GM18868 (cell line): ENCODE measurements around the gene FANCF.
"Not testable (repeated sequence)": the region's sequence is repeated elsewhere in the genome, so short reads cannot be mapped to it uniquely, and the experiment has no call there.

Experiments used
- ATAC-seq: cut with Tn5 transposase; IDR thresholded peaks from one replicate; pipeline ENCODE4 v1.9.1; 2021; ENCODE audit warnings: mild to moderate bottlenecking, moderate library complexity; ENCODE audit not compliant: unreplicated experiment

The FANCF gene, protein sequence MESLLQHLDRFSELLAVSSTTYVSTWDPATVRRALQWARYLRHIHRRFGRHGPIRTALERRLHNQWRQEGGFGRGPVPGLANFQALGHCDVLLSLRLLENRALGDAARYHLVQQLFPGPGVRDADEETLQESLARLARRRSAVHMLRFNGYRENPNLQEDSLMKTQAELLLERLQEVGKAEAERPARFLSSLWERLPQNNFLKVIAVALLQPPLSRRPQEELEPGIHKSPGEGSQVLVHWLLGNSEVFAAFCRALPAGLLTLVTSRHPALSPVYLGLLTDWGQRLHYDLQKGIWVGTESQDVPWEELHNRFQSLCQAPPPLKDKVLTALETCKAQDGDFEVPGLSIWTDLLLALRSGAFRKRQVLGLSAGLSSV

DNA sequence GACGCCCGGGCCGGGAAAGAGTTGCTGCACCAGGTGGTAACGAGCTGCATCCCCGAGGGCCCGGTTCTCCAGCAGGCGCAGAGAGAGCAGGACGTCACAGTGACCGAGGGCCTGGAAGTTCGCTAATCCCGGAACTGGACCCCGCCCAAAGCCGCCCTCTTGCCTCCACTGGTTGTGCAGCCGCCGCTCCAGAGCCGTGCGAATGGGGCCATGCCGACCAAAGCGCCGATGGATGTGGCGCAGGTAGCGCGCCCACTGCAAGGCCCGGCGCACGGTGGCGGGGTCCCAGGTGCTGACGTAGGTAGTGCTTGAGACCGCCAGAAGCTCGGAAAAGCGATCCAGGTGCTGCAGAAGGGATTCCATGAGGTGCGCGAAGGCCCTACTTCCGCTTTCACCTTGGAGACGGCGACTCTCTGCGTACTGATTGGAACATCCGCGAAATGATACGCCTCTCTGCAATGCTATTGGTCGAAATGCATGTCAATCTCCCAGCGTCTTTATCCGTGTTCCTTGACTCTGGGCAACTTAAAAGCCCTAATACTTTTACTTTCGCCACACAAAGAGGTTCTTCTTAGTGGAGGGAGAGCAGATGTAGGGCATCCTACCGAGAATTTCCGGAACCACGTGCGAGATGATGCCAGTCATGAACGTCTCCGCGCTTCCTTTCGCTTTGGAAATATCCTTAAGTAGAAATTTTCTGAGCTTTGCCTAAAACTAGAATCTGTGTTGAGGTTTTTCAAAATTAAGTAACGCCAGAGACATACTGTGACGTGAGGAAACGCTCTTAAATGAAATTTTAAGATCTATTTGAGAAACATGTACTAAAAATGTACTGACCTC lies at the start of gene FANCF:
Gene FANCF (minus strand): TSS at position 376 of the 840 bp plus-strand sequence. CDS start 13 bp downstream, at position 363.
- peak; percentile 96 for ATAC-seq

DNA sequence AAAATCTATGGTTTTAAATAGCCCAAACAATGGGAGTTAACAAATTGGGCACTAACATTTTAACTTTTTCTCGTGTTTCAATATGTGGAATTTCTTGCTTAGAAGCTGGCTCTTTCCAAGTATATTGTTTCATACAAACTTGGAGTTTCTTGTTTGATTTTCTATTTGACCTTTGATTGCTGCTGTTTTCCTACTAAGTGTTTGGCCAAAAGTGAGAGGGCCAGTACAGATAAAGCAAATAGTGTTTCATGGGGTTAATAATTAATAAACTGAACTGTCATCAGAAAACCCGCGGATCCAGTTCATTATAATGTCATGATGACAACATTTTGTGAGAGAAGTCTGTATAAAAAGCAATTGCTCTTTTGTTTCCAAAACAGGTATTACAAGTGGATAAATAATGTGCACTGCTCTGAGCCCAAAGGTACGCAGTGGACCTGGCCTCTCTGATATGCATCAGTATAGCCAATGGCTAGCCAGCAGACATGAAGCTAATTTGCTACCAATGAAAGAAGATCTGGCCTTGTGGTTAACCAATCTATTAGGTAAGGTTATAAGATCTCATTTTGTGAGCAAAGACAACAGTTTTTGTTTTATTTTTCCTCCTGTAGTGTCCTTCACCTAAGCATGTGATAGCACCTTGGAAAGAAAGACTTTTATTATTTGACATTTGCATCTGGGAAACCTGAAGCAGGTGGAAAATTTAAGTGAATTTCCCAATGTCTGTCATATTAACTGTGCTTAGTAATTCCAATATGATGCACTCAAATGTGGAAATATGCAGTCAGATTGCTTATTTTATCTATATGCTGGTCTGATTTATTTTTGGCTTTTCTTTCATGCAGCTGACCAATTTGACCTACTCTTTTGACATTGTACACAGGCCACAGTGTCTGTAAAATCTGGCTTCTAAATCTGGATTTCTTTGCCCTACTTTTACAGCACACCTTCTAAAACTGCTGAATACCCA lies 49.1 kb upstream of the FANCF start:
- no peak for ATAC-seq

- ATAC-seq: no peak
Measured at GRCh38 chr11:22671751-22672150, 46.1 kb upstream of the FANCF start.

- peak; percentile 59 for ATAC-seq
Measured at GRCh38 chr11:22670830-22671229, 45.2 kb upstream of the FANCF start.

- no peak for ATAC-seq
Measured at GRCh38 chr11:22669368-22669767, 43.7 kb upstream of the FANCF start.

GRCh38 chr11:22668005-22668796 lies 42.6 kb upstream of the FANCF start:
- peak; percentile 45 for ATAC-seq

DNA sequence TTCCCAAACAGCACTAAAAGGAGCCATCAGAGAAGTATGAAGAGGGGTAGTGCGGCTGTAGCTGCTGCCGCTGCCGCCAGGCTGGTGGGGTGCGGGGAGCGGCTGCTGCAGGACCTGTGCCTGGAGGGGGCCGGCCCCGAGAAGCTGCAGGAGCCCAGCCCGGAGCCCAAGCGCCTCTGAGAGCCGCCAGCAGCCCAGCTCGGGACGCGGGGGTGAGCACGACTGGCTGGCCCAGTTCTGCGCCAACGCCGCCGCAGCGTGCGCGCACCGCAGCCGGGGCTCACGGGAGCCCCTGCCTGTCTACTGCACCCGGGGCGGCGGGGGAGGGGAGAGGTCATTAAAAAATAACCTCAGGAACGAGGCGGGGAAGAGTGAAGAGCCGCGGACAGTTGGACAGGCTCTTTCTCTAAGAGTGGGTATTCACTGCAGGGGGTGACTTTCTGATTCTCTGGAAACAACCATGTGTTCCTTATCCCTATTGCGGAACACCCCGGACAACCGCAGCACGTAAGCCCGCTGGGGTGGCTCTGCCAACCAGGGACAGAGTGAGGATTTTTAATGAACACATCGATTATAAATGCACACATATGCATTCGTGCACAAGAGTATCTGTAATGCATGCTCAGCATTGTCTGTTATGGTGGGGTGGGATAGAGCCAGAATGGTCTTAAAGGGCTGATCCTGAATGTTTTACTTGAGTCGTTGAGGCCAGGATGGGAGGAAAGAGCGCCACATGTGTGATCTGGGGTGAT lies 41.2 kb upstream of the FANCF start:
- ATAC-seq: no peak

- no peak for ATAC-seq
Measured at GRCh38 chr11:22666325-22666687, 40.7 kb upstream of the FANCF start, which contains the start of gene GAS2. Gene GAS2, plus strand, starts transcription at chr11:22666611. Its CDS starts 8,259 bp downstream, at chr11:22674870.

GRCh38 chr11:22659783-22660182 lies 34.2 kb upstream of the FANCF start:
- no peak for ATAC-seq

DNA sequence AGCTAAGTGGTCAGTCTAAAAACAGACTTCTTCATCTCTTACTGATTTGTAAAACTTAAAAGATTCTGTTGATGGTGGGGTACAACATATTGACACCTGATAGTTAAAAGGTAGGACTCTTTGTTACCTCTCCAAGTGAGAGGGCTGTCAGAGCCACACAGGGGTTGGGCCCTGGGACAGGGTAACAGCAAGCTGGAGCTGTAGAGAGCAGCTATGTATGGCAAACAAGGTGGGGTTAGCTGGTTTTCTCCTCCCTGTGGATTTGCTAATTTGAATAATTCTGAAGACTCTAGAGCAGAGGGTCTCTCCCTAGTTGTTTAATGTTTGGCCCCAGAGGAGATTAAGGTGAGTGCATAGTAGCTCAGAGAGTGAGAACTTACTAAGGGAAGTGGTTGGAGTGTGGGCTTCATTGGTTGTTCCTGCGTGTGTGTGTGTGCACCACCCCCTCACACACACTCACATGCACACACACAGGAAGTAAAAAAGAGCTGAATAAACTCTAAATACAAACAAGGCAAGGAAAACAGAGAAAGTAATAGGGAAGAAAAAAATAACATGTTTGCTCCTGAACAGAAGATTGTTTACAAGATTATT lies 31.6 kb upstream of the FANCF start:
- peak; percentile 92 for ATAC-seq

DNA sequence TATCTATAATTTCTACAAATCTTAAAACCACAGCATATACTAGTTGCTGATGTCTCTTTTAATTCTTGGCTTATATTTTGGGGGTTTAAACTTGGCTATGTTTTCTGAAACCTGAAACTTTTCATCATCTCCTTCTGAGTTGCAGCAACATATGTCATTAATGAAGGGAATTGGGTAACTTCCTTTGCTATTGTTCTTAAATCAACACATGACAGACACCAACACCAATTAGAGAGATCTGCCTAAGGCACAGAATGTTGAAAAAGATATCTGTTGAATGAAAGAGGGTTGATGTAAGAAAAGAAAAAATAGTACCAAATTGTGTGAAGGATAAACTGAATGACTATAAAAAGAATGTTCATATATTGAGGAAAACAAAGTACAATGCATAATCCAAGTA lies 30.5 kb upstream of the FANCF start:
- no peak for ATAC-seq

DNA sequence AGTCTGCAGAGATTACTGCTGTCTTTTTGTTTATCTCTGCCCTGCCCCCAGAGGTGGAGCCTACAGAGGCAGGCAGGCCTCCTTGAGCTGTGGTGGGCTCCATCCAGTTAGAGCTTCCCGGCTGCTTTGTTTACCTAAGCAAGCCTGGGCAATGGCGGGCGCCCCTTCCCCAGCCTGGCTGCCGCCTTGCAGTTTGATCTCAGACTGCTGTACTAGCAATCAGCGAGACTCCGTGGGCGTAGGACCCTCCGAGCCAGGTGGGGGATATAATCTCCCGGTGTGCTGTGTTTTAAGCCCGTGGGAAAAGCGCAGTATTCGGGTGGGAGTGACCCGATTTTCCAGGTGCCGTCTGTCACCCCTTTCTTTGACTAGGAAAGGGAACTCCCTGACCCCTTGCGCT lies 26.7 kb upstream of the FANCF start:
- not testable (repeated sequence) for ATAC-seq

GRCh38 chr11:22641559-22641958 lies 15.9 kb upstream of the FANCF start:
- ATAC-seq: no peak

GRCh38 chr11:22640862-22641261 lies 15.2 kb upstream of the FANCF start:
- ATAC-seq: no peak

DNA sequence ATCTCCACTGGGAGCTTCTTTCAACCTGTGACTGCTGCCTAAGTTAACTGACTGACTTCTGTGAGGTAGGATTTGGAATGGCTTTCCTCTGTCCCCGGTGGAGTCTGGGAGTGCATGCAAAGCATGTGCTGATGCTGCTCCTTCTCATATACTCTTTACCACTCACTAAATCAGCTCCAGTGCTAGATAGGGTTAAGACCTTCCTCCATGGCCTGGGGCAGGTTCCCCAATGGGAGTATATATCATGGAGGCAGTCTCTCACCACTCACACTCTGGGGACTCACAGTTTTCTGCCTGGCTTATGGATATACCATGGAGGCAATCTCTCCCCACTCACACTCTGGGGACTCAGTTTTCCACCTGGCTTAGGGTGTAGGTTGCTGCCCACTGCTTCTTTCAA lies 10.1 kb upstream of the FANCF start:
- no peak for ATAC-seq

DNA sequence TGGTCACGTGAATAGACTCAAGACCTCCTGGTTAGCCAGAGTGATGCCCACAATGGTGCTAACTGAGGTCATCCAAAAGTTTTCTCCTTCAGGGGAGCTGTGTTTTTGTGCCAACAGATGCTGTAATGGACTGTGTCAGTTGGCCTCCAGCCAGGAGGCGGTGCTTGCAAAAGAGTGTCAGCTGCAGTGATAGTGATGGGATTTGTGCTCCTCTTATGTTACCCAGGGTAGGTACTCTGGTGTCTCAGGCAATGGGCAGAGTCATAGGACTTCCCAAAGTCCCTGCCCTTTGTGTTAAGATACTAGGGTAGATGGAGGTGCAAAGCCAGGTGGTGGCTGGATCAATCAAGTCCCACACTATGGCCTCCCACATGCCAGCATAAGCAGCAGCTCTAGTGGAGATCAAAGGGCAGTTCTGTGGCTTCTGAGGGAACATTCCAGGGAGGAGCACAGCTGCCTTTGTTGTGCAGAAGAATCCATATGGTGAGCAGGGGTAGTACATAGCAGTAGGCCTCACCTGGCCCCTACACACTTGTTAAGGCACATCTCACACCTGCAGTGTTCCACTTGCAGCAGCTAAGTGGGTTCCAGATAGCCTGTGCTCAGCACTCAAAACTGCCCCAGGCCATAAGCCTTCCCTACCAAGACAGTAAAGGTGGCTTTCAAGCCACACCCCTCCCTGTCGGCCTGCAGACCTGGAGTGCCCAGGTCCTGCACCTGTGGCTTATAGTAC lies 9.4 kb upstream of the FANCF start:
- ATAC-seq: no peak

DNA sequence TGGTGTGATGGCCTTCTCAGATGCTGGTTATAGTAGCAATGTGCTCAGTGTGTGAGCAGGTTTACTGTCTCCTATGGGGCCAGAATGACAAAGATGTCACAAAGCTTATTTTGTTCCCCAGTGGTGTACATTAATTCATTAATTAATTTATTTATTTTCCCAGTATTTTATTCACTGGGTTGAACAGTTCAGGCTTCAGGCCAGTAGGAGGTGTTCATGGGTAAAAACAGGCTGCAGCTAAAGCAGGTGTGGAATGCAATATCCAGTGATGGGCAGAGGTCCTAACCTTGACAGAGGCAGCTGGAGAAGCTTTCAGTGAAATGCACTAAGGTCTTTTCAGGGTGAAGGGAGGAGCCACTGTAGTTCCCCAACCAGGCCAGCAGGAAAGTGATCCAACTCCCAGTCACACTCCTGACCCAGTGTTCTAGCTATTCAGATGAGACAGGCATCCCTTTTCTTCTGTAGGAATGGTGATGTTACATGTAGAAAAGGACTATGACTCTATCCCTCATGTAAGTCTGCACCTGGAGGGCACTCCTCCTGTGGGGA lies 7.8 kb upstream of the FANCF start:
- no peak for ATAC-seq

DNA sequence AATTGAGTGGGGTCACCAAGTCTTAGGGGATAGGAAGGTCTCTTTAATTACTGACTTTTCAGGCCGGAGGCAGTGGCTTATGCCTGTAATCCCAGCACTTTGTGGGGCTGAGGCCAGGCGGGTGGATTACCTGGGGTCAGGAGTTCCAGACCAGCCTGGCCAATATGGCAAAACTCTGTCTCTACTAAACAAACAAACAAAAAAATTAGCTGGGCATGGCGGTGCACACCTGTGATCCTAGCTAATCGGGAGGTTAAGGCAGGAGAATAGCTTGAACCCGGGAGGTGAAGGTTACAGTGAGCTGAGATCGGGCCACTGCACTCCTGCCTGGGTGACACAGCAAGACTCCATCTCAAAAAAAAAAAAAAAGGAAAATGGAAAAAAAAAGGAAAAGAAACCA lies 1.8 kb upstream of the FANCF start:
- no peak for ATAC-seq
